GM23248 (cell line): Measurements from ENCODE around the gene PRRT2.

Experiments
- EZH2 ChIP-seq: fragments of 200-600 bp; sonication (generic); IDR thresholded peaks from 2 replicates; pipeline ENCODE4 v1.6.1; 2018; ENCODE audit warnings: antibody characterized with exemption, mild to moderate bottlenecking; ENCODE audit not compliant: insufficient read depth, poor library complexity, severe bottlenecking
- EZH2phosphoT487 ChIP-seq: fragments of 200-600 bp; sonication (generic); IDR thresholded peaks from 2 replicates; pipeline ENCODE4 v1.6.1; 2018; ENCODE audit warnings: antibody characterized with exemption, moderate library complexity, mild to moderate bottlenecking, low read depth; ENCODE audit not compliant: insufficient read depth

- TF ChIP-seq EZH2 (no peak), EZH2phosphoT487 (no peak)
Measured at GRCh38 chr16:29863669-29863984, 51.6 kb downstream of the PRRT2 start.
